HS-5 (cell line): ENCODE measurements around the gene F11R.
"Not testable (repeated sequence)": the region's sequence is repeated elsewhere in the genome, so short reads cannot be mapped to it uniquely, and the experiment has no call there.

ENCODE experiments used
- DNase-seq: peaks from one replicate; pipeline ENCODE4 v3.0.0-alpha.2; 2012; ENCODE audit warnings: low read depth

The F11R gene

GRCh38 chr1:161044535-161044907 lies 23.6 kb upstream of the F11R start:
- DNase-seq: no peak

- no peak for DNase-seq
Observed at GRCh38 chr1:161039546-161039945, 18.6 kb upstream of the F11R start.

- no peak for DNase-seq
Observed at GRCh38 chr1:161039154-161039545, 18.2 kb upstream of the F11R start.

GRCh38 chr1:161038523-161039153 lies 17.7 kb upstream of the F11R start, which contains the start of gene TSTD1:
Gene TSTD1, minus strand, starts transcription at chr1:161038964. Its CDS starts 75 bp downstream, at chr1:161038889.
- DNase-seq: no peak

GRCh38 chr1:161037661-161038522 lies 16.9 kb upstream of the F11R start:
- DNase-seq: no peak

GRCh38 chr1:161033751-161034150 lies 12.8 kb upstream of the F11R start:
- DNase-seq: no peak

GRCh38 chr1:161032409-161032808 lies 11.5 kb upstream of the F11R start:
- no peak for DNase-seq

- DNase-seq: no peak
Observed at GRCh38 chr1:161031874-161032273, 10.9 kb upstream of the F11R start.

GRCh38 chr1:161029466-161029865 lies 8.5 kb upstream of the F11R start:
- not testable (repeated sequence) for DNase-seq

- DNase-seq: not testable (repeated sequence)
Observed at GRCh38 chr1:161026954-161027353, 6.0 kb upstream of the F11R start.

- DNase-seq: not testable (repeated sequence)
Observed at GRCh38 chr1:161022432-161022831, 1.5 kb upstream of the F11R start.

GRCh38 chr1:161021970-161022353 lies 1.0 kb upstream of the F11R start:
- DNase-seq: no peak

GRCh38 chr1:161021165-161021969 lies 415 bp upstream of the F11R start:
- DNase-seq: no peak

- DNase-seq: no peak
Observed at GRCh38 chr1:161019751-161020495, 1.0 kb downstream of the F11R start.

GRCh38 chr1:161019111-161019660 lies 1.8 kb downstream of the F11R start:
- not testable (repeated sequence) for DNase-seq

- DNase-seq: no peak
Observed at GRCh38 chr1:161018631-161018930, 2.4 kb downstream of the F11R start.

GRCh38 chr1:161017756-161018630 lies 3.0 kb downstream of the F11R start:
- no peak for DNase-seq

- not testable (repeated sequence) for DNase-seq
Observed at GRCh38 chr1:161017181-161017580, 3.8 kb downstream of the F11R start.

GRCh38 chr1:161016683-161017082 lies 4.3 kb downstream of the F11R start:
- not testable (repeated sequence) for DNase-seq

- DNase-seq: no peak
Observed at GRCh38 chr1:161013488-161014230, 7.3 kb downstream of the F11R start.
